NB4 (cell line): ENCODE data around the gene INPP5F.
"Not testable (repeated sequence)": the region's sequence is repeated elsewhere in the genome, so short reads cannot be mapped to it uniquely, and the experiment has no call there.

ENCODE experiments used
- CTCF ChIP-seq: IDR thresholded peaks from one replicate; pipeline ENCODE4 v1.5.1; 2012; ENCODE audit warnings: low read depth, low read length
- POLR2A ChIP-seq: IDR thresholded peaks from 2 replicates; pipeline ENCODE4 v1.6.1; 2011; ENCODE audit warnings: mild to moderate bottlenecking; ENCODE audit not compliant: insufficient read length; ENCODE audit errors: extremely low read depth

- not testable (repeated sequence) for TF ChIP-seq POLR2A, CTCF
Measured at GRCh38 chr10:119773041-119773440, 47.2 kb downstream of the INPP5F start.
